NB4 (cell line): ENCODE data around the gene NLRP11.

Source experiments
- DNase-seq: peaks from one replicate; pipeline ENCODE4 v3.0.0; 2010; ENCODE audit warnings: low read depth
- H3K4me3 ChIP-seq: one replicate; pipeline ENCODE4 v1.5.1; 2011; ENCODE audit warnings: mild to moderate bottlenecking, low read depth, low read length, moderate library complexity
- MAX ChIP-seq: IDR thresholded peaks from 2 replicates; pipeline ENCODE4 v1.6.1; 2011; ENCODE audit warnings: low read depth, low read length
- MYC ChIP-seq: IDR thresholded peaks from 2 replicates; pipeline ENCODE4 v1.6.1; 2011; ENCODE audit warnings: low read depth, low read length
- POLR2A ChIP-seq: IDR thresholded peaks from 2 replicates; pipeline ENCODE4 v1.6.1; 2011; ENCODE audit warnings: mild to moderate bottlenecking; ENCODE audit not compliant: insufficient read length; ENCODE audit errors: extremely low read depth
- TF ChIP-seq, protein P1 (sequence below): IDR thresholded peaks from one replicate; pipeline ENCODE4 v1.5.1; 2012; ENCODE audit warnings: low read depth, low read length

NLRP11 gene

GRCh38 chr19:55832676-55833075 is 877 bp upstream of the NLRP11 start:
- TF ChIP-seq, protein P1, sequence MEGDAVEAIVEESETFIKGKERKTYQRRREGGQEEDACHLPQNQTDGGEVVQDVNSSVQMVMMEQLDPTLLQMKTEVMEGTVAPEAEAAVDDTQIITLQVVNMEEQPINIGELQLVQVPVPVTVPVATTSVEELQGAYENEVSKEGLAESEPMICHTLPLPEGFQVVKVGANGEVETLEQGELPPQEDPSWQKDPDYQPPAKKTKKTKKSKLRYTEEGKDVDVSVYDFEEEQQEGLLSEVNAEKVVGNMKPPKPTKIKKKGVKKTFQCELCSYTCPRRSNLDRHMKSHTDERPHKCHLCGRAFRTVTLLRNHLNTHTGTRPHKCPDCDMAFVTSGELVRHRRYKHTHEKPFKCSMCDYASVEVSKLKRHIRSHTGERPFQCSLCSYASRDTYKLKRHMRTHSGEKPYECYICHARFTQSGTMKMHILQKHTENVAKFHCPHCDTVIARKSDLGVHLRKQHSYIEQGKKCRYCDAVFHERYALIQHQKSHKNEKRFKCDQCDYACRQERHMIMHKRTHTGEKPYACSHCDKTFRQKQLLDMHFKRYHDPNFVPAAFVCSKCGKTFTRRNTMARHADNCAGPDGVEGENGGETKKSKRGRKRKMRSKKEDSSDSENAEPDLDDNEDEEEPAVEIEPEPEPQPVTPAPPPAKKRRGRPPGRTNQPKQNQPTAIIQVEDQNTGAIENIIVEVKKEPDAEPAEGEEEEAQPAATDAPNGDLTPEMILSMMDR: no peak
- no peak for TF ChIP-seq MYC
- no peak for TF ChIP-seq MAX
- TF ChIP-seq POLR2A: no peak
- H3K4me3 ChIP-seq: no peak overlapping the region
- DNase-seq: no peak

DNA sequence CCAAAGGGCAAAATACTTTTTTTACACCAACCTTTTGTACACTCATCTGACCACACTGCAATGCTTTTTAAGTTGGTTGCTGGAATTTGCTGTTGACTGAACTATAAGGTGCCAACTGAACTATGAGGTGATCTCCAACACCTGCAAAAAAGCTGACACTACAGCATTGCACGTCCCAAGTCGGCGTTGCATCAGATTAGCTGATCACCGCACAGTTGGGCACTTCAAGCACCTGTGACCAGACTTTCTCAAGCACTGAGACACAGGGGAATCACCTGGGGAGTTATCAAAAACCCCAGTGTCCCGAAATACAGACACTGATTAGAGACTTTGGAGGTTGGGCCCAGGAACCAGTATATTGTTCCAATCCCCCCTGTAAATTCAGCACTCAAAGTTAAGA is 1.1 kb downstream of the NLRP11 start:
- no peak overlapping the region for H3K4me3 ChIP-seq
- no peak for DNase-seq
- TF ChIP-seq MYC (no peak), MAX (no peak), POLR2A (no peak)
- TF ChIP-seq, protein P1: no peak

DNA sequence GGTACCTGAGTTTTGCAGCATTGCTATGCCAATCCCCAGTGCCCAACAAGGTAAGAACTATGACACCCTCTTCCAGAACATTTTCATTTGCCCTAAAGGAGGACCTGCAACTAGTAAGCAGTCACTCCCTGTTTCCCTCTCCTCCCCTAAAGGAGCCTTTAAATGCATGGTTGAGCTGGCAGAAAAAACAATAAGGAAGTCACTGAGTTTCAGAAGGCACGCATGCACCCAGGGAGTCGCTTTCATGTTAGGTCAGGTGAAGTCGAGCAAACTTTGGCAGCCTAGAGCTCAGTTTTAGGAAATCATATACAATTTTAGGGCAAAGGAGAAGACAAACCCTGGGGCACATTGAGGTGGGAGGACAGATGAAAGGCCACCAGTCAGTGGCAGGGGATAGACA is 11.8 kb downstream of the NLRP11 start:
- no peak overlapping the region for H3K4me3 ChIP-seq
- no peak for DNase-seq

GRCh38 chr19:55813906-55814305 is 17.9 kb downstream of the NLRP11 start:
- TF ChIP-seq POLR2A: no peak
- TF ChIP-seq MAX: no peak
- no peak for TF ChIP-seq MYC
- TF ChIP-seq, protein P1: no peak
- H3K4me3 ChIP-seq: no peak overlapping the region
- DNase-seq: no peak

More for the DNA sequence above, 11.8 kb downstream of the NLRP11 start:
- no peak for TF ChIP-seq POLR2A

DNA sequence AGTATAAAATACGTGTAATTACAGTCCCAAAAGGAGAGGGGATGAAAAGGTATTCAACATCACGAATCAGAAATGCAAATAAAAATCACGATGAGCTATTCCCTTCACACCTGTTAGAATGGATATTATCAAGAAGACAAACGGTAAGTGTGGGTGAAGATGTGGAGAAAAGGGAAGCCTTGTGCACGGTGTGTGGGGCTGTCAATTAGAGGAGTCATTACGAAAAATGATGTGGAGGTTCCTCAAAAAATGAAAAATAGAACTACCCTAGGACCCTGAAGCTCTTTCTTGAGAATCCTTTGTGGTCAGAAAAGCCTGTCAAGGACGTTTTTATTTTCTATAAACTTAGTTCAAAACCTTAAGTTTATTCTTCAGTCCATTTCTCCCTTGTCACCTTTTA is 19.4 kb downstream of the NLRP11 start:
- TF ChIP-seq, protein P1: no peak
- no peak for TF ChIP-seq MYC
- no peak for TF ChIP-seq MAX
- no peak for TF ChIP-seq POLR2A
- H3K4me3 ChIP-seq: no peak overlapping the region
- no peak for DNase-seq

- DNase-seq: no peak
These were observed 20.5 kb downstream of the NLRP11 start for GRCh38 chr19:55811340-55811739.

More at GRCh38 chr19:55811340-55811739, 20.5 kb downstream of the NLRP11 start:
- H3K4me3 ChIP-seq: no peak overlapping the region
- TF ChIP-seq POLR2A (no peak), MAX (no peak), MYC (no peak)
- TF ChIP-seq, protein P1: no peak
